Neural cell (in vitro differentiated cells): ENCODE data around the gene ZNF687.

Experiments
- EZH2 ChIP-seq: fragments of 200-600, 300-800 bp; shearing (Covaris generic), sonication (generic); IDR thresholded peaks from 2 replicates; pipeline ENCODE4 v1.6.1; 2014; ENCODE audit warnings: antibody characterized with exemption, low read length, borderline replicate concordance, mild to moderate bottlenecking; ENCODE audit not compliant: insufficient read depth, poor library complexity, severe bottlenecking
- MXI1 ChIP-seq: fragments of 450-650 bp; conservative IDR thresholded peaks from 2 replicates; pipeline ENCODE4 v1.6.1; 2014; ENCODE audit warnings: antibody characterized with exemption, mild to moderate bottlenecking; ENCODE audit not compliant: poor library complexity, severe bottlenecking
- TF ChIP-seq, protein P1 (sequence below): fragments of 450-650 bp; IDR thresholded peaks from 2 replicates; pipeline ENCODE4 v1.5.1; 2014; ENCODE audit warnings: antibody characterized with exemption, mild to moderate bottlenecking, moderate library complexity; ENCODE audit not compliant: poor library complexity, severe bottlenecking

DNA sequence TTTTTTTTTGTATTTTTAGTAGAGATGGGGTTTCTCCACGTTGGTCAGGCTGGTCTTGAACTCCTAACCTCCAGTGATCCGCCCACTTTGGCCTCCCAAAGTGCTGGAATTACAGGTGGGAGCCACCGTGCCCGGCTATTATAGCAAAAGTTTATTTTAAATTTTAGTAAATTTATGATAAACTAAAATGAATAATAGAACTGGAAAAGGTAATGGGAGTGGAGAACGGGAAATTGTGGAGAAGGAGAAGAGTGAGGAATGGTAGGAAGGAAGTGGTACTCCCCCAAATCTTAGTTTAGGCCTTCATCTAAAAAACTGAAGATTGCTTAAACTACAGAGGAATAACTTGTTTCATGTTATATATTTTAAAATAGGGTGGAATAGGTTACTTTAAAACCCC is 52.7 kb downstream of the ZNF687 start:
- TF ChIP-seq MXI1 (no peak), EZH2 (no peak)
- TF ChIP-seq, protein P1, sequence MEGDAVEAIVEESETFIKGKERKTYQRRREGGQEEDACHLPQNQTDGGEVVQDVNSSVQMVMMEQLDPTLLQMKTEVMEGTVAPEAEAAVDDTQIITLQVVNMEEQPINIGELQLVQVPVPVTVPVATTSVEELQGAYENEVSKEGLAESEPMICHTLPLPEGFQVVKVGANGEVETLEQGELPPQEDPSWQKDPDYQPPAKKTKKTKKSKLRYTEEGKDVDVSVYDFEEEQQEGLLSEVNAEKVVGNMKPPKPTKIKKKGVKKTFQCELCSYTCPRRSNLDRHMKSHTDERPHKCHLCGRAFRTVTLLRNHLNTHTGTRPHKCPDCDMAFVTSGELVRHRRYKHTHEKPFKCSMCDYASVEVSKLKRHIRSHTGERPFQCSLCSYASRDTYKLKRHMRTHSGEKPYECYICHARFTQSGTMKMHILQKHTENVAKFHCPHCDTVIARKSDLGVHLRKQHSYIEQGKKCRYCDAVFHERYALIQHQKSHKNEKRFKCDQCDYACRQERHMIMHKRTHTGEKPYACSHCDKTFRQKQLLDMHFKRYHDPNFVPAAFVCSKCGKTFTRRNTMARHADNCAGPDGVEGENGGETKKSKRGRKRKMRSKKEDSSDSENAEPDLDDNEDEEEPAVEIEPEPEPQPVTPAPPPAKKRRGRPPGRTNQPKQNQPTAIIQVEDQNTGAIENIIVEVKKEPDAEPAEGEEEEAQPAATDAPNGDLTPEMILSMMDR: no peak
